Breast epithelium (tissue), 4 donors: Measurements from ENCODE around the gene PAPPA. TPM values are rescaled to one million over a fixed set of nuclear protein-coding genes. Genes with fewer than 3 reads are reported as not detected.

Experiments
- DNase-seq, 2 donors: peaks; one replicate each; pipeline ENCODE4 v3.0.0-alpha.2; 2019; ENCODE audit warnings: low spot score in 2 of 2
- H3K27ac ChIP-seq, 2 donors: fragments of 200-600 bp; sonication (generic) in 1 of 2; one replicate each; pipeline ENCODE4 v1.5.1; 2016 to 2019; ENCODE audit warnings: mild to moderate bottlenecking in 1 of 2
- H3K27me3 ChIP-seq, 2 donors: fragments of 200-600 bp; sonication (generic) in 1 of 2; one replicate each; pipeline versions ENCODE4 v1.5.1 to v1.6.0; 2017 to 2019; ENCODE audit warnings: control low read depth in 1 of 2, mild to moderate bottlenecking in 1 of 2
- H3K36me3 ChIP-seq: fragments of 200-600 bp; one replicate; pipeline ENCODE4 v1.5.1; 2019
- H3K4me1 ChIP-seq, 2 donors: fragments of 200-600 bp; sonication (generic); one replicate each; pipeline ENCODE4 v1.5.1; 2016 to 2019; ENCODE audit warnings: control low read depth in 1 of 2
- H3K4me3 ChIP-seq, 3 donors: fragments of 200-600 bp; sonication (generic); 1 replicate in 2 of 3; 2 replicates in 1 of 3; pipeline ENCODE4 v1.5.1; 2016 to 2019; ENCODE audit warnings: mild to moderate bottlenecking in 3 of 3, moderate library complexity in 2 of 3
- H3K9me3 ChIP-seq, 2 donors: fragments of 200-600 bp; sonication (generic) in 1 of 2; one replicate each; pipeline ENCODE4 v1.5.1; 2016 to 2019; ENCODE audit warnings: control low read depth in 1 of 2
- POLR2A ChIP-seq: fragments of 450-650 bp; IDR thresholded peaks from one replicate; pipeline ENCODE4 v1.6.1; 2016; ENCODE audit warnings: antibody characterized with exemption, mild to moderate bottlenecking, moderate library complexity
- POLR2AphosphoS5 ChIP-seq, 3 donors: sonication (generic); formaldehyde crosslinking; IDR thresholded peaks; one replicate each; pipeline ENCODE4 v1.6.1; 2017; ENCODE audit warnings: antibody characterized with exemption in 3 of 3
- intact Hi-C: fragments of 100-400 bp; cut with DNase I; formaldehyde crosslinking; loops from one replicate; pipeline ENCODE4 v1.15.1; 2023; ENCODE audit warnings: low total_unique reads
- total RNA-seq, 3 donors: library from RNA; depleted of rRNA; stranded (reverse); fragments of >200 nt; gene quantifications; one replicate each; pipeline ENCODE4 v1.1.0, GENCODE V29; 2016
- TF ChIP-seq, protein P1 (sequence below), 3 donors: fragments of 450-650 bp; IDR thresholded peaks; one replicate each; pipeline ENCODE4 v1.5.1; 2016 to 2017; ENCODE audit warnings: antibody characterized with exemption in 3 of 3, mild to moderate bottlenecking in 3 of 3, moderate library complexity in 3 of 3

The PAPPA gene
- total RNA-seq, 3 donors from 2014 or later = 2.6 to 3.4 (median 3.4) TPM

DNA sequence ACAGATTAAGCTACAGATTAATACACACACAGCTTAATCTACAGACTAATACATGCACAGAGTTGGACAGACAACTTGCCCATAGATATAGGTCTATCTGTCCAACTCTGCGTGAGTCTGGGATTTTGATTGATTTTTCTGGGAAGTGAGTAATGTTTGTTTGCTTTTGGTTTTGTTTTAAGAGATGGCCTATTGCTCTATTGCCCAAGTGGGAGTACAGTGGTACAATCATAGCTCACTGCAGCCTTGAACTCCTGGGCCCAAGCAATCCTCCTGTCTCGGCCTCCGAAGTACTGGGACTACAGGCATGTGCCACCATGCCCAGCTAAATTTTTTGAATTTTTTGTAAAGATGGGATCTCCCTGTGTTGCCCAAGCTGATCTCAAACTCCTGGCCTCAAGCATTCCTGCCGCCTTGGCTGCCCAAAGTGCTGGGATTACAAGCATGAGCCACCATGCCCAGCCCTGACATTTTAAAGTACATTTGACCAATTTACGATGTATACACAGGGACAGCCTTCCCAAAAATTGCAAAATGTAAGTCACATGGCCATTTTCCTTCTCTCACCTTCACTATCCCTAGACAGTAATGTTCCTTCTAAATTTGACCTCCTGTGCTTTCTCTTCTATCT lies 50.8 kb downstream of the PAPPA start:
- Histone ChIP-seq H3K36me3 (no peaks in the 10 kb centered on the region), H3K27ac (no peak overlapping the region), H3K4me1 (no peaks in the 10 kb centered on the region), H3K27me3 (no peaks in the 10 kb centered on the region), H3K9me3 (no peaks in the 10 kb centered on the region), H3K4me3 (no peak overlapping the region)
- DNase-seq = no peak
- TF ChIP-seq, protein P1, sequence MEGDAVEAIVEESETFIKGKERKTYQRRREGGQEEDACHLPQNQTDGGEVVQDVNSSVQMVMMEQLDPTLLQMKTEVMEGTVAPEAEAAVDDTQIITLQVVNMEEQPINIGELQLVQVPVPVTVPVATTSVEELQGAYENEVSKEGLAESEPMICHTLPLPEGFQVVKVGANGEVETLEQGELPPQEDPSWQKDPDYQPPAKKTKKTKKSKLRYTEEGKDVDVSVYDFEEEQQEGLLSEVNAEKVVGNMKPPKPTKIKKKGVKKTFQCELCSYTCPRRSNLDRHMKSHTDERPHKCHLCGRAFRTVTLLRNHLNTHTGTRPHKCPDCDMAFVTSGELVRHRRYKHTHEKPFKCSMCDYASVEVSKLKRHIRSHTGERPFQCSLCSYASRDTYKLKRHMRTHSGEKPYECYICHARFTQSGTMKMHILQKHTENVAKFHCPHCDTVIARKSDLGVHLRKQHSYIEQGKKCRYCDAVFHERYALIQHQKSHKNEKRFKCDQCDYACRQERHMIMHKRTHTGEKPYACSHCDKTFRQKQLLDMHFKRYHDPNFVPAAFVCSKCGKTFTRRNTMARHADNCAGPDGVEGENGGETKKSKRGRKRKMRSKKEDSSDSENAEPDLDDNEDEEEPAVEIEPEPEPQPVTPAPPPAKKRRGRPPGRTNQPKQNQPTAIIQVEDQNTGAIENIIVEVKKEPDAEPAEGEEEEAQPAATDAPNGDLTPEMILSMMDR (IDR thresholded peaks at IDR 0.05) = no peak
- TF ChIP-seq POLR2AphosphoS5 (IDR thresholded peaks at IDR 0.05) (no peak), POLR2A (no peak)
- intact Hi-C loops = no loop called here

DNA sequence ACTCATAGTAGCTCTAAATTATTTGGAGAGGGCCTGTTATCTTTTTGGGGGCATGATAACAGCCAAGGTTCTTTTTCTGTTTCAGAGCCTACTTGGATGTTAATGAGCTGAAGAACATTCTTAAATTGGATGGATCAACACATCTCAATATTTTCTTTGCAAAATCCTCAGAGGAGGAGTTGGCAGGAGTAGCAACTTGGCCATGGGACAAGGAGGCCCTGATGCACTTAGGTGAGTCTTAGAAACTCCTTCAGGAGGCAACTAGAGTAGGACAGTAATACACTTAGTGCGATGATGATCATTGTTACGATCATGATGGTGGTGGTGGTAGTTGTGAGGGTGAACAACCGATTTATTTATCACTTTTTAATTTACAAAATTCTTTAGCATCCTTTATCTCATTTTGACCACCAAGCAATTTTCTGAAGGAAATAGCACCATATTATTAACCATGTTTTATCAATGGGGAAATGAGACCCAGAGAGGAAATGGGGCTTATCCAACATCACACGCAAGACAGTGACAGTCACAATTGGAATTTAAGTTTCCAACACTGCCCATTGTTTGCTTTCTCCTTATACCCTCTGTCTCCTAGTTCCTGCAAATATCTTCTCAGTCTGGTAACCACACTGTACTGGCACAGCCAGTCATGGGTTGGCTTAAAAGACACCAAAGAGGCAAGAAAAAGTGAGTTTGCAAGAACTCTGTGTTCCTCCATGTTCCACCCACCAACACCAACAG lies 54.0 kb downstream of the PAPPA start:
- intact Hi-C loops = no loop called here
- DNase-seq = no peak

DNA sequence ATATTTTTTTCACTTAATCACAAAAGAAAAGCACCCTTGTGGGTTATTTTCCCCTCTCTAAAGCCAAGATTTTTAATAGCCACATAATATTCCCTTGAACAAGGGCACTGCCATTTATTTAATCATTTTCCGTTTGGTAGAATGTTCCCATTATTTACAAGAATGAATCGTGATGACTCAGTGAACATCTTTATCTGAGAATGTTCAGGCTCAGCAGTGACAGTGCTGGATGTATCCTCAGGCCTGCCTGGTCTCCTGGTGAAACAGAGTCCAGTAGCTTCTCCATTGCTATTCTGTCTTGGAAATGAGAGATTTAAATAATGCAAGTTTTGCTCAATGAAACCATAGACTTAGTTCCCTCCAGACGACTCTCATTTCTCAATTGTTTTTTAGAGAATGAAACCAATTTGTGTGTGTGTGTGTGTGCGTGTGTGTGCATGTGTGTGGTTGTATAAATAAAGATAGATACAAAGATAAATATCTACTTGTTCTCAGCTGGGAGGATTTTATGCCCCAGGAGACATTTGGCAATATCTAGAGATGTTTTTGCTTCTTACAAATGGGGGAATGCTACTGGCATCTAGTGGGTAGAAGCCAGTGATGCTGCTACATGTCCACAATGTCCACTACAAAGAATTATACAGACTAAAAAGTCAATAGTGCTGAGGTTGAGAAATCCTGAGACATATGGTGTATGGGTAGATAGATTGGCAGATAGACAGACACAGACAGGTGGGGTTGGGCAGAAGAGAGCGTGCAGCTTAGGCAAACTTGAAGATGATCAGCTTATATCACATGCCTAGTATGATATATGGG lies 55.0 kb downstream of the PAPPA start:
- no peaks in the 10 kb centered on the region for H3K27me3 ChIP-seq

More for the DNA sequence above, 54.0 kb downstream of the PAPPA start:
- H3K4me1 ChIP-seq = no peaks in the 10 kb centered on the region
- no peaks in the 10 kb centered on the region for H3K36me3 ChIP-seq
- no peak overlapping the region for H3K4me3 ChIP-seq
- no peaks in the 10 kb centered on the region for H3K9me3 ChIP-seq
- no peaks in the 10 kb centered on the region for H3K27me3 ChIP-seq
- H3K27ac ChIP-seq = no peak overlapping the region
- TF ChIP-seq POLR2A (no peak), POLR2AphosphoS5 (IDR thresholded peaks at IDR 0.05) (no peak)
- TF ChIP-seq, protein P1 (IDR thresholded peaks at IDR 0.05) = no peak

DNA sequence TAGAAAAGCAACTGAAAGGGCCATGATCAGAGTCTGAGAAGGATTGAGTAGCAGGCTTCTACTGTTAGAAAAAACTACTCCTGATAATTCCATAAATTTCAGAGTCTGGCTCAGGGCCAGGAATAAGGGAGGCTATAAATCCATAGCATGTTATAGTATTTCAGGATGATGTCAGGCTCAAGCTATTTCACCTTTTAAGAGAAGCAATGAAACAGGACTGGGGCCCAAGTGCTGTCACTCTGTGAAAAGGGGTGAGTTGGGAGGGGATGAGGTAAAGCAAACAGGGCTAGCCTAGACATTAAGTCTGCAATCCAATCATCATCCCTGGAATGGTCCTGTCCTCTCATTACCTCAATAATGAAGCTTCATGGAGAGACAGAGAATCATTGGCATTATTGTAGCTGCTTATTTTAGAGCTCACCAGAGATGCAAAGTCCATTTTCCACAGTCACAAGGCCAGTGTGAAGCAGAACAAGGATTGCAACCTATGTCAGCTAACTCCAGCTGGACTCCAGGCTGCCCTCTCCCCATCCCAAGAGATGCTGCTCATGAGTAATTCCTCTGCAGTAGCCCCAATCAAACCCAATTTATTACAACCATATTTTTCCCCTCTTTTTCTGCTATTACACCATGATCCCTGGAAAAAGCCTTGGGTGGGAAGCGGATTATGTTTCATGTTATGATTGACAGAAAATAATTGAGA lies 56.0 kb downstream of the PAPPA start:
- no peaks in the 10 kb centered on the region for H3K36me3 ChIP-seq
- intact Hi-C loops = no loop called here

More for the DNA sequence above, 55.0 kb downstream of the PAPPA start:
- no peaks in the 10 kb centered on the region for H3K9me3 ChIP-seq
- no peaks in the 10 kb centered on the region for H3K36me3 ChIP-seq
- H3K4me3 ChIP-seq = no peak overlapping the region
- H3K27ac ChIP-seq = no peak overlapping the region
- intact Hi-C loops = no loop called here
- H3K4me1 ChIP-seq = no peaks in the 10 kb centered on the region
- TF ChIP-seq, protein P1 (IDR thresholded peaks at IDR 0.05) = no peak
- no peak for TF ChIP-seq POLR2AphosphoS5 (IDR thresholded peaks at IDR 0.05)
- no peak for TF ChIP-seq POLR2A
- DNase-seq = no peak

More for the DNA sequence above, 56.0 kb downstream of the PAPPA start:
- DNase-seq = no peak
- no peak overlapping the region for H3K27ac ChIP-seq
- no peak overlapping the region for H3K4me3 ChIP-seq
- H3K27me3 ChIP-seq = no peaks in the 10 kb centered on the region
- no peaks in the 10 kb centered on the region for H3K9me3 ChIP-seq
- H3K4me1 ChIP-seq = no peaks in the 10 kb centered on the region
- TF ChIP-seq POLR2A = no peak
- TF ChIP-seq, protein P1 (IDR thresholded peaks at IDR 0.05) = no peak
- no peak for TF ChIP-seq POLR2AphosphoS5 (IDR thresholded peaks at IDR 0.05)
